ENCODE data around the gene EPHB3.

DNA sequence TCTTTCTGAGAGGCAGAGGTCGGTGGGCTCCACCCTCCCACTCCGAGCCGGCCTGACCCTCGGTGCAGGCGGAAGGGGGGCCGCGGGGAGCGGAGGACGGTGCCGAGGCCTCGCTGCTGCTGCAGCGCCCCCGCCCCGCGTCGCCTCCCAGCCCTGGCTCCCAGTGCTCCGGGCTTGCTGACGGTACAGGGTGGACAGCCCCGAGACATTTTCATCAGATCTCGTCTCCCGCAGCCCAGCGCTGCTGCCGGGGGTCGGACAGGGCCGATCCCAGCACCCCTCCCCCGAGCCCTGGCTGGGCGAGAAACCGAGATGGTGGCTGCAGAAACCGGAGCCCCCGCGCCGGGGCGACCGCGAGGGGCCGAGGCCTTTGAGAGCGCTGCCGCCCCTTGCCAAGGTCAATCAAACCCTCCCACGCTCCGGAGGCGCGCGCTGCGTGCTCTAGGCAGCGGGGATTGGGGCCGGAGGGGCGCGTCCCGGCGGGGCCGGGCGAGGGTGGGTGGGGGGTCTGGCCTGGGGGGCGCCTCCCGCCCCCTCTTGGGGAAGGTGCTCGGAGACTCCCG, 42.5 kb downstream of the EPHB3 start:
- TF ChIP-seq PRDM15 (CRISPR knock-in tag; IDR thresholded peaks at IDR 0.05): no peak
- TF ChIP-seq ZNF384 (IDR thresholded peaks at IDR 0.05; ENCODE audit: borderline replicate concordance, low read depth, low read length): no peak
- TF ChIP-seq, protein P1, sequence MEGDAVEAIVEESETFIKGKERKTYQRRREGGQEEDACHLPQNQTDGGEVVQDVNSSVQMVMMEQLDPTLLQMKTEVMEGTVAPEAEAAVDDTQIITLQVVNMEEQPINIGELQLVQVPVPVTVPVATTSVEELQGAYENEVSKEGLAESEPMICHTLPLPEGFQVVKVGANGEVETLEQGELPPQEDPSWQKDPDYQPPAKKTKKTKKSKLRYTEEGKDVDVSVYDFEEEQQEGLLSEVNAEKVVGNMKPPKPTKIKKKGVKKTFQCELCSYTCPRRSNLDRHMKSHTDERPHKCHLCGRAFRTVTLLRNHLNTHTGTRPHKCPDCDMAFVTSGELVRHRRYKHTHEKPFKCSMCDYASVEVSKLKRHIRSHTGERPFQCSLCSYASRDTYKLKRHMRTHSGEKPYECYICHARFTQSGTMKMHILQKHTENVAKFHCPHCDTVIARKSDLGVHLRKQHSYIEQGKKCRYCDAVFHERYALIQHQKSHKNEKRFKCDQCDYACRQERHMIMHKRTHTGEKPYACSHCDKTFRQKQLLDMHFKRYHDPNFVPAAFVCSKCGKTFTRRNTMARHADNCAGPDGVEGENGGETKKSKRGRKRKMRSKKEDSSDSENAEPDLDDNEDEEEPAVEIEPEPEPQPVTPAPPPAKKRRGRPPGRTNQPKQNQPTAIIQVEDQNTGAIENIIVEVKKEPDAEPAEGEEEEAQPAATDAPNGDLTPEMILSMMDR (IDR thresholded peaks at IDR 0.05 in 2 of 3, conservative IDR thresholded peaks at IDR 0.05 in 1 of 3; ENCODE audit: control insufficient read depth in 2 of 3, extremely low read depth in 1 of 3, insufficient read depth in 1 of 3, low read depth in 3 of 3, low read length in 3 of 3): no peak
- no peak for TF ChIP-seq IRF4 (IDR thresholded peaks at IDR 0.05; ENCODE audit: low read depth, low read length)
- no peak for TF ChIP-seq RAD21 (IDR thresholded peaks at IDR 0.05; ENCODE audit: insufficient read depth, low read depth, low read length)
- no peak for TF ChIP-seq STAT3 (IDR thresholded peaks at IDR 0.05; ENCODE audit: low read depth, low read length)
- TF ChIP-seq SUZ12 (IDR thresholded peaks at IDR 0.05; ENCODE audit: unreplicated experiment): no peak
- TF ChIP-seq SMC3 (IDR thresholded peaks at IDR 0.05; ENCODE audit: borderline replicate concordance, low read length): no peak
- TF ChIP-seq BHLHE40 (IDR thresholded peaks at IDR 0.05; ENCODE audit: borderline replicate concordance in 1 of 2, low read depth in 2 of 2, low read length in 1 of 2): no peak
- no peak for TF ChIP-seq ZNF207 (IDR thresholded peaks at IDR 0.05; ENCODE audit: borderline replicate concordance)
- TF ChIP-seq TARDBP (IDR thresholded peaks at IDR 0.05; ENCODE audit: borderline replicate concordance): no peak

All from GM12878 (cell line).